NCI-H774 (cell line): ENCODE measurements around the gene MYLK.

ENCODE experiments used
- DNase-seq: peaks from one replicate; lab custom pipeline; 2025; lab: John Stamatoyannopoulos, UW

Gene MYLK

GRCh38 chr3:123695731-123696640, 188.1 kb downstream of the MYLK start:
- DNase-seq = no peak

GRCh38 chr3:123695152-123695551, 189.0 kb downstream of the MYLK start:
- no peak for DNase-seq

GRCh38 chr3:123694366-123695087, 189.6 kb downstream of the MYLK start:
- DNase-seq = no peak

GRCh38 chr3:123693584-123694190, 190.4 kb downstream of the MYLK start:
- DNase-seq = no peak

- no peak for DNase-seq
Measured at GRCh38 chr3:123692671-123693070, 191.5 kb downstream of the MYLK start.

GRCh38 chr3:123692041-123692440, 192.1 kb downstream of the MYLK start:
- DNase-seq = no peak

GRCh38 chr3:123689831-123690230, 194.3 kb downstream of the MYLK start:
- no peak for DNase-seq

GRCh38 chr3:123688241-123688747, 195.8 kb downstream of the MYLK start:
- no peak for DNase-seq

GRCh38 chr3:123687286-123687685, 196.8 kb downstream of the MYLK start:
- no peak for DNase-seq

GRCh38 chr3:123686251-123686650, 197.9 kb downstream of the MYLK start:
- DNase-seq = no peak

- DNase-seq = no peak
Measured at GRCh38 chr3:123685780-123686179, 198.4 kb downstream of the MYLK start.

- DNase-seq = no peak
Measured at GRCh38 chr3:123684636-123685035, 199.5 kb downstream of the MYLK start.

GRCh38 chr3:123684209-123684608, 199.9 kb downstream of the MYLK start:
- DNase-seq = no peak

- no peak for DNase-seq
Measured at GRCh38 chr3:123683505-123684154, 200.5 kb downstream of the MYLK start.

- DNase-seq = no peak
Measured at GRCh38 chr3:123682781-123683504, 201.2 kb downstream of the MYLK start.

- no peak for DNase-seq
Measured at GRCh38 chr3:123682302-123682701, 201.8 kb downstream of the MYLK start.

GRCh38 chr3:123679712-123680386, 204.3 kb downstream of the MYLK start:
- no peak for DNase-seq

- DNase-seq = no peak
Measured at GRCh38 chr3:123678108-123678511, 206.0 kb downstream of the MYLK start.

GRCh38 chr3:123672429-123673146, 211.5 kb downstream of the MYLK start:
- DNase-seq = no peak

- DNase-seq = no peak
Measured at GRCh38 chr3:123670743-123671142, 213.4 kb downstream of the MYLK start.
